HepG2 (cell line): Measurements from ENCODE around the gene AGR2. TPM values are rescaled to one million over a fixed set of nuclear protein-coding genes. Genes with fewer than 3 reads are reported as not detected.

Experiments
- ATAC-seq: fragments of 200-7000 bp; cut with Tn5 transposase; 3 replicates; pipeline ENCODE4 v1.9.1; 2020; ENCODE audit warnings: mild to moderate bottlenecking, moderate library complexity
- BruUV-seq: library from RNA; stranded (reverse); fragments of 400-500 nt; replicated peaks from 2 replicates; lab custom pipeline; 2021; lab: Mats Ljungman, UMichigan
- CTCF ChIA-PET: fragments of 300-600 bp; formaldehyde crosslinking; extraction: SDS; loops from one replicate; lab custom pipeline; 2021; ENCODE audit warnings: low total read pairs, inconsistent platforms, low intra/inter-chr PET ratio; lab: Yijun Ruan, JAX
- POLR2A ChIA-PET: fragments of 350-600 bp; sonication (Branson Sonifier 250); formaldehyde crosslinking; loops from one replicate; lab custom pipeline; 2020; ENCODE audit warnings: antibody characterized with exemption, inconsistent platforms; lab: Yijun Ruan, JAX
- DNase-seq: peaks from one replicate; pipeline ENCODE4 v3.0.0-alpha.2; 2015; ENCODE audit warnings: low spot score
- FAIRE-seq: peaks from 3 replicates; lab custom pipeline; 2011; peaks lifted over from hg19 to GRCh38; lab: Jason Lieb, UNC
- H2AFZ ChIP-seq: one replicate; pipeline ENCODE4 v1.6.1; 2011; ENCODE audit warnings: low read length, inconsistent platforms
- H3K27ac ChIP-seq: fragments of 300-600 bp; 3 replicates; pipeline ENCODE4 v1.8.0; 2011; ENCODE audit warnings: mixed run types, mild to moderate bottlenecking, mixed read lengths, low read length, inconsistent platforms; ENCODE audit not compliant: insufficient read depth; ENCODE audit errors: extremely low read length
- H3K27me3 ChIP-seq, 2 experiments: fragments of 200-600 bp in 1 of 2; 2 replicates in 1 of 2; 3 replicates in 1 of 2; pipeline versions ENCODE4 v1.6.0 to v1.8.0; 2011; ENCODE audit warnings: low read length in 2 of 2, mild to moderate bottlenecking in 2 of 2, moderate library complexity in 2 of 2, inconsistent platforms in 1 of 2; ENCODE audit not compliant: insufficient read depth in 2 of 2, control insufficient read depth in 1 of 2
- H3K36me3 ChIP-seq, 2 experiments: fragments of 200-600 bp in 1 of 2; replicated peaks in 1 of 2; 2 replicates in 1 of 2; 3 replicates in 1 of 2; pipeline versions ENCODE4 v1.5.1 to v1.8.0; 2011; ENCODE audit warnings: low read length in 2 of 2, inconsistent platforms in 1 of 2; ENCODE audit not compliant: insufficient read depth in 2 of 2, control insufficient read depth in 1 of 2
- H3K4me1 ChIP-seq: 2 replicates; pipeline ENCODE4 v1.5.1; 2012; ENCODE audit warnings: low read length, inconsistent platforms; ENCODE audit not compliant: insufficient read depth
- H3K4me2 ChIP-seq: 2 replicates; pipeline ENCODE4 v1.6.0; 2011; ENCODE audit warnings: low read depth, low read length, inconsistent platforms
- H3K4me3 ChIP-seq, 3 experiments: fragments of 200-600 bp in 1 of 3; sonication (generic), shearing (Covaris generic) in 1 of 3; replicated peaks in 1 of 3; 2 replicates each; pipeline ENCODE4 v1.5.1; 2011 to 2016; ENCODE audit warnings: low read length in 3 of 3, inconsistent platforms in 2 of 3, low read depth in 2 of 3, mild to moderate bottlenecking in 2 of 3, control low read depth in 1 of 3, mixed read lengths in 1 of 3; ENCODE audit not compliant: insufficient read depth in 1 of 3
- H3K79me2 ChIP-seq: one replicate; pipeline ENCODE4 v1.6.1; 2011; ENCODE audit warnings: low read length, inconsistent platforms; ENCODE audit not compliant: insufficient read depth
- H3K9ac ChIP-seq: 2 replicates; pipeline ENCODE4 v1.6.0; 2011; ENCODE audit warnings: mild to moderate bottlenecking, low read depth, low read length, inconsistent platforms; ENCODE audit not compliant: insufficient read depth
- H3K9me3 ChIP-seq: 2 replicates; pipeline ENCODE4 v1.5.1; 2012; ENCODE audit warnings: mild to moderate bottlenecking, low read length
- H4K20me1 ChIP-seq: 2 replicates; pipeline ENCODE4 v1.6.0; 2011; ENCODE audit warnings: inconsistent platforms, mild to moderate bottlenecking, low read length, moderate library complexity; ENCODE audit not compliant: insufficient read depth
- CEBPB ChIP-seq: IDR thresholded peaks from 2 replicates; pipeline ENCODE4 v1.6.1; 2011; ENCODE audit warnings: low read depth, low read length, improper control_type of control experiment, borderline replicate concordance
- MXI1 ChIP-seq: IDR thresholded peaks from 3 replicates; pipeline ENCODE4 v1.6.1; 2012; ENCODE audit warnings: low read depth, low read length, inconsistent platforms, borderline replicate concordance
- ZNF282 ChIP-seq: fragments of 450-650 bp; IDR thresholded peaks from 2 replicates; pipeline ENCODE4 v1.6.1; 2018; ENCODE audit not compliant: partially characterized antibody
- ZNF782 ChIP-seq: sonication (generic); formaldehyde crosslinking; IDR thresholded peaks from 2 replicates; pipeline ENCODE4 v1.4.0; 2020; ENCODE audit warnings: missing genetic modification reagents, mild to moderate bottlenecking, borderline replicate concordance
- WGBS: methylation state at CpG from one replicate; pipeline ENCODE4 v1.1.6; 2017; ENCODE audit warnings: low lambda C conversion rate; 5-methylcytosine and 5-hydroxymethylcytosine counted together
- in situ Hi-C: cut with HindIII; loops from 2 replicates; pipeline ENCODE4 v1.10.0; 2017; ENCODE audit warnings: low pct_unique_long_range_greater_than_20kb; ENCODE audit not compliant: extremely low pct_ligation_motif_present
- intact Hi-C: fragments of 100-400 bp; cut with micrococcal nuclease; formaldehyde crosslinking; loops from one replicate; pipeline ENCODE4 v1.10.0; 2022; ENCODE audit not compliant: unreplicated experiment
- polyA plus RNA-seq, 8 experiments: library from polyadenylated mRNA; depleted of rRNA in 3 of 8; stranded (reverse) in 7 of 8; unstranded in 1 of 8; fragments of >200 nt; fragmentation: Illumina TruSeq in 4 of 8; extraction: Trizol in 4 of 8; gene quantifications; 2 replicates each; pipeline versions ENCODE4 v1.2.1 to v1.2.3, GENCODE V29; 2011 to 2016; ENCODE audit warnings: low read depth in 4 of 8, missing spikeins in 1 of 8, mixed read lengths in 1 of 8; ENCODE audit not compliant: insufficient read depth in 1 of 8
- total RNA-seq, 5 experiments: library from RNA; depleted of rRNA; stranded (reverse); fragments of >200 nt; fragmentation: Illumina TruSeq; extraction: Trizol; gene quantifications; 2 replicates each; pipeline ENCODE4 v1.2.3, GENCODE V29; 2016; ENCODE audit warnings: low read depth in 1 of 5
- TF ChIP-seq, protein P1 (sequence below): sonication (generic); formaldehyde crosslinking; IDR thresholded peaks from 2 replicates; pipeline ENCODE4 v1.4.0; 2020; ENCODE audit warnings: low read depth, missing genetic modification reagents
- TF ChIP-seq, protein P2 (sequence below): sonication (generic); formaldehyde crosslinking; IDR thresholded peaks from 2 replicates; pipeline ENCODE4 v1.4.0; 2020; ENCODE audit warnings: missing genetic modification reagents
- TF ChIP-seq, protein P3 (sequence below): sonication (generic); formaldehyde crosslinking; IDR thresholded peaks from 2 replicates; pipeline ENCODE4 v1.4.0; 2020; ENCODE audit warnings: missing genetic modification reagents

Gene AGR2
- total and polyA plus RNA-seq, 2 of the 13 experiments (the other 11 are each of a cell fraction or from before 2014, with no cell fraction given): 1.7 to 2.9 TPM

DNA sequence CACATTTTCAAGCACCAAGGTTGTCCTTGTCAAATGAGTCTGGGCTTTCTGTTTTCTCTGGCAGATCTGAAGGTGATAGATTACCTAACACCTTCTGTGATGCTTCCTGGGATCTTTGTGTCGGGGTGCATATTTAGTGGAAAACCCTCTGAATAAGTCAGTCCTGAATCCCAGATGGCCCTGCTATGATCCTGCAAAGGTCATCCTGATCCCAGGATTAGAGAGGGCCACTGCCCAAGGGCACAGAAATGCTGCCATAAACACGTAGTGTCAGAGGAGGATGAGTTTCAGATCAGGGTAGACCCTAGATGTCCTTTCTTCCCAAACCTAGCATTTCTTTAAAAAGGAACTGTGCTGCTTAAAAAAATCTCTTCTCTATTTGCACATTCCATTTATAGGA lies 19.0 kb downstream of the AGR2 start:
- Histone ChIP-seq H3K4me3 (no peak overlapping the region), H3K27me3 (no peaks in the 10 kb centered on the region), H3K4me2 (no peak overlapping the region), H4K20me1 (no peaks in the 10 kb centered on the region), H3K9me3 (no peaks in the 10 kb centered on the region), H3K79me2 (no peaks in the 10 kb centered on the region), H3K9ac (no peak overlapping the region), H3K36me3 (no peaks in the 10 kb centered on the region), H3K4me1 (no peaks in the 10 kb centered on the region), H2AFZ (no peak overlapping the region), H3K27ac (no peak overlapping the region)
- intact Hi-C loops: no loop called here
- in situ Hi-C loops: no loop called here
- DNase-seq (no peak), FAIRE-seq (no peak), ATAC-seq (no peak)
- ChIA-PET CTCF (no interaction called here), POLR2A (no interaction called here)
- TF ChIP-seq, protein P1, sequence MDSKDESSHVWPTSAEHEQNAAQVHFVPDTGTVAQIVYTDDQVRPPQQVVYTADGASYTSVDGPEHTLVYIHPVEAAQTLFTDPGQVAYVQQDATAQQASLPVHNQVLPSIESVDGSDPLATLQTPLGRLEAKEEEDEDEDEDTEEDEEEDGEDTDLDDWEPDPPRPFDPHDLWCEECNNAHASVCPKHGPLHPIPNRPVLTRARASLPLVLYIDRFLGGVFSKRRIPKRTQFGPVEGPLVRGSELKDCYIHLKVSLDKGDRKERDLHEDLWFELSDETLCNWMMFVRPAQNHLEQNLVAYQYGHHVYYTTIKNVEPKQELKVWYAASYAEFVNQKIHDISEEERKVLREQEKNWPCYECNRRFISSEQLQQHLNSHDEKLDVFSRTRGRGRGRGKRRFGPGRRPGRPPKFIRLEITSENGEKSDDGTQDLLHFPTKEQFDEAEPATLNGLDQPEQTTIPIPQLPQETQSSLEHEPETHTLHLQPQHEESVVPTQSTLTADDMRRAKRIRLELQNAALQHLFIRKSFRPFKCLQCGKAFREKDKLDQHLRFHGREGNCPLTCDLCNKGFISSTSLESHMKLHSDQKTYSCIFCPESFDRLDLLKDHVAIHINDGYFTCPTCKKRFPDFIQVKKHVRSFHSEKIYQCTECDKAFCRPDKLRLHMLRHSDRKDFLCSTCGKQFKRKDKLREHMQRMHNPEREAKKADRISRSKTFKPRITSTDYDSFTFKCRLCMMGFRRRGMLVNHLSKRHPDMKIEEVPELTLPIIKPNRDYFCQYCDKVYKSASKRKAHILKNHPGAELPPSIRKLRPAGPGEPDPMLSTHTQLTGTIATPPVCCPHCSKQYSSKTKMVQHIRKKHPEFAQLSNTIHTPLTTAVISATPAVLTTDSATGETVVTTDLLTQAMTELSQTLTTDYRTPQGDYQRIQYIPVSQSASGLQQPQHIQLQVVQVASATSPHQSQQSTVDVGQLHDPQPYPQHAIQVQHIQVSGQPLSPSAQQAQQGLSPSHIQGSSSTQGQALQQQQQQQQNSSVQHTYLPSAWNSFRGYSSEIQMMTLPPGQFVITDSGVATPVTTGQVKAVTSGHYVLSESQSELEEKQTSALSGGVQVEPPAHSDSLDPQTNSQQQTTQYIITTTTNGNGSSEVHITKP (CRISPR knock-in tag): no peak
- TF ChIP-seq, protein P2, sequence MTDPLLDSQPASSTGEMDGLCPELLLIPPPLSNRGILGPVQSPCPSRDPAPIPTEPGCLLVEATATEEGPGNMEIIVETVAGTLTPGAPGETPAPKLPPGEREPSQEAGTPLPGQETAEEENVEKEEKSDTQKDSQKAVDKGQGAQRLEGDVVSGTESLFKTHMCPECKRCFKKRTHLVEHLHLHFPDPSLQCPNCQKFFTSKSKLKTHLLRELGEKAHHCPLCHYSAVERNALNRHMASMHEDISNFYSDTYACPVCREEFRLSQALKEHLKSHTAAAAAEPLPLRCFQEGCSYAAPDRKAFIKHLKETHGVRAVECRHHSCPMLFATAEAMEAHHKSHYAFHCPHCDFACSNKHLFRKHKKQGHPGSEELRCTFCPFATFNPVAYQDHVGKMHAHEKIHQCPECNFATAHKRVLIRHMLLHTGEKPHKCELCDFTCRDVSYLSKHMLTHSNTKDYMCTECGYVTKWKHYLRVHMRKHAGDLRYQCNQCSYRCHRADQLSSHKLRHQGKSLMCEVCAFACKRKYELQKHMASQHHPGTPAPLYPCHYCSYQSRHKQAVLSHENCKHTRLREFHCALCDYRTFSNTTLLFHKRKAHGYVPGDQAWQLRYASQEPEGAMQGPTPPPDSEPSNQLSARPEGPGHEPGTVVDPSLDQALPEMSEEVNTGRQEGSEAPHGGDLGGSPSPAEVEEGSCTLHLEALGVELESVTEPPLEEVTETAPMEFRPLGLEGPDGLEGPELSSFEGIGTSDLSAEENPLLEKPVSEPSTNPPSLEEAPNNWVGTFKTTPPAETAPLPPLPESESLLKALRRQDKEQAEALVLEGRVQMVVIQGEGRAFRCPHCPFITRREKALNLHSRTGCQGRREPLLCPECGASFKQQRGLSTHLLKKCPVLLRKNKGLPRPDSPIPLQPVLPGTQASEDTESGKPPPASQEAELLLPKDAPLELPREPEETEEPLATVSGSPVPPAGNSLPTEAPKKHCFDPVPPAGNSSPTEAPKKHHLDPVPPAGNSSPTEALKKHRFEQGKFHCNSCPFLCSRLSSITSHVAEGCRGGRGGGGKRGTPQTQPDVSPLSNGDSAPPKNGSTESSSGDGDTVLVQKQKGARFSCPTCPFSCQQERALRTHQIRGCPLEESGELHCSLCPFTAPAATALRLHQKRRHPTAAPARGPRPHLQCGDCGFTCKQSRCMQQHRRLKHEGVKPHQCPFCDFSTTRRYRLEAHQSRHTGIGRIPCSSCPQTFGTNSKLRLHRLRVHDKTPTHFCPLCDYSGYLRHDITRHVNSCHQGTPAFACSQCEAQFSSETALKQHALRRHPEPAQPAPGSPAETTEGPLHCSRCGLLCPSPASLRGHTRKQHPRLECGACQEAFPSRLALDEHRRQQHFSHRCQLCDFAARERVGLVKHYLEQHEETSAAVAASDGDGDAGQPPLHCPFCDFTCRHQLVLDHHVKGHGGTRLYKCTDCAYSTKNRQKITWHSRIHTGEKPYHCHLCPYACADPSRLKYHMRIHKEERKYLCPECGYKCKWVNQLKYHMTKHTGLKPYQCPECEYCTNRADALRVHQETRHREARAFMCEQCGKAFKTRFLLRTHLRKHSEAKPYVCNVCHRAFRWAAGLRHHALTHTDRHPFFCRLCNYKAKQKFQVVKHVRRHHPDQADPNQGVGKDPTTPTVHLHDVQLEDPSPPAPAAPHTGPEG (CRISPR knock-in tag): no peak
- TF ChIP-seq CEBPB (no peak), ZNF782 (CRISPR knock-in tag) (no peak), ZNF282 (no peak), MXI1 (no peak)
- TF ChIP-seq, protein P3, sequence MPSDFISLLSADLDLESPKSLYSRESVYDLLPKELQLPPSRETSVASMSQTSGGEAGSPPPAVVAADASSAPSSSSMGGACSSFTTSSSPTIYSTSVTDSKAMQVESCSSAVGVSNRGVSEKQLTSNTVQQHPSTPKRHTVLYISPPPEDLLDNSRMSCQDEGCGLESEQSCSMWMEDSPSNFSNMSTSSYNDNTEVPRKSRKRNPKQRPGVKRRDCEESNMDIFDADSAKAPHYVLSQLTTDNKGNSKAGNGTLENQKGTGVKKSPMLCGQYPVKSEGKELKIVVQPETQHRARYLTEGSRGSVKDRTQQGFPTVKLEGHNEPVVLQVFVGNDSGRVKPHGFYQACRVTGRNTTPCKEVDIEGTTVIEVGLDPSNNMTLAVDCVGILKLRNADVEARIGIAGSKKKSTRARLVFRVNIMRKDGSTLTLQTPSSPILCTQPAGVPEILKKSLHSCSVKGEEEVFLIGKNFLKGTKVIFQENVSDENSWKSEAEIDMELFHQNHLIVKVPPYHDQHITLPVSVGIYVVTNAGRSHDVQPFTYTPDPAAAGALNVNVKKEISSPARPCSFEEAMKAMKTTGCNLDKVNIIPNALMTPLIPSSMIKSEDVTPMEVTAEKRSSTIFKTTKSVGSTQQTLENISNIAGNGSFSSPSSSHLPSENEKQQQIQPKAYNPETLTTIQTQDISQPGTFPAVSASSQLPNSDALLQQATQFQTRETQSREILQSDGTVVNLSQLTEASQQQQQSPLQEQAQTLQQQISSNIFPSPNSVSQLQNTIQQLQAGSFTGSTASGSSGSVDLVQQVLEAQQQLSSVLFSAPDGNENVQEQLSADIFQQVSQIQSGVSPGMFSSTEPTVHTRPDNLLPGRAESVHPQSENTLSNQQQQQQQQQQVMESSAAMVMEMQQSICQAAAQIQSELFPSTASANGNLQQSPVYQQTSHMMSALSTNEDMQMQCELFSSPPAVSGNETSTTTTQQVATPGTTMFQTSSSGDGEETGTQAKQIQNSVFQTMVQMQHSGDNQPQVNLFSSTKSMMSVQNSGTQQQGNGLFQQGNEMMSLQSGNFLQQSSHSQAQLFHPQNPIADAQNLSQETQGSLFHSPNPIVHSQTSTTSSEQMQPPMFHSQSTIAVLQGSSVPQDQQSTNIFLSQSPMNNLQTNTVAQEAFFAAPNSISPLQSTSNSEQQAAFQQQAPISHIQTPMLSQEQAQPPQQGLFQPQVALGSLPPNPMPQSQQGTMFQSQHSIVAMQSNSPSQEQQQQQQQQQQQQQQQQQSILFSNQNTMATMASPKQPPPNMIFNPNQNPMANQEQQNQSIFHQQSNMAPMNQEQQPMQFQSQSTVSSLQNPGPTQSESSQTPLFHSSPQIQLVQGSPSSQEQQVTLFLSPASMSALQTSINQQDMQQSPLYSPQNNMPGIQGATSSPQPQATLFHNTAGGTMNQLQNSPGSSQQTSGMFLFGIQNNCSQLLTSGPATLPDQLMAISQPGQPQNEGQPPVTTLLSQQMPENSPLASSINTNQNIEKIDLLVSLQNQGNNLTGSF (CRISPR knock-in tag): no peak
- BruUV-seq: no TSS peak
- WGBS: 35% methylated on average over 2 of the region's 2 CpGs
